Measurements from ENCODE around the gene ARID1B. TPM values are rescaled to one million over a fixed set of nuclear protein-coding genes. Genes with fewer than 3 reads are reported as not detected.

The ARID1B gene
- total and polyA plus RNA-seq, 10 of the 15 experiments (the other 5 are each of a cell fraction or from before 2014, with no cell fraction given) = 24.7 to 133 (median 54.6) TPM

DNA sequence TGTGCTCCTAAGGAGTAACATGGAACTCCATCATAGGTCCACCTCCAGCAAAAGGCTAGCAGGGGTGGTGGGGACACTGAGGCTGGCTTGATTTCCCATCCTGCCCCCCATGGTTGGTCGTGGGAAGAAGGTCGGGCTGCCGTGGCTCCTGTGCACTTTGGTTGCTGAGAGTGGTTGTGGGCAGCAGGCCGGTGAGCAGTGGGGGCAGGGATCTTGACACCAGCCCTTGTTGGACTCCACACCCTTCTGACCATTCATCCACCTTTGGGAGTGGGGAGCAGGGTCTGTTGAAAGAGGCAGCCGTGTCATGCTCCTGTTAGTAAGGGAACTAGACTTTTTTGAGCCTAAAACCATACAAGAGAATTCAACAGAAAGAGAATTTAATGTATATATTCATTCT, 175.2 kb downstream of the ARID1B start:
- no peaks in the 10 kb centered on the region; the same call in 2 of the 3 replicates for H3K9me3 ChIP-seq (replicated peaks; ENCODE audit: control insufficient read depth, insufficient read depth, low read length)
- no peaks in the 10 kb centered on the region for H4K20me1 ChIP-seq (ENCODE audit: control insufficient read depth, insufficient read depth)
- H3K36me3 ChIP-seq (ENCODE audit: control insufficient read depth in 2 of 2, insufficient read depth in 2 of 2, low read length in 1 of 2) = peaks cover 0 to 9% of the 10 kb centered on the region in 2 experiments; a peak in 1 of 4 replicates
- H3K27me3 ChIP-seq (replicated peaks in 1 of 2; ENCODE audit: control insufficient read depth in 2 of 2, insufficient read depth in 2 of 2, low read length in 1 of 2) = no peaks in the 10 kb centered on the region
- DNase-seq (ENCODE audit: low read depth, low spot score) = no peak
- H3K9ac ChIP-seq (ENCODE audit: control insufficient read depth, insufficient read depth, low read length) = no peak overlapping the region
- 94% methylated on average over 5 of the region's 5 CpGs for WGBS (ENCODE audit: insufficient coverage, insufficient replicate concordance, low lambda C conversion rate, missing lambda C conversion rate)
- BruUV-seq (replicated peaks) = no TSS peak
- H3K4me2 ChIP-seq (ENCODE audit: control insufficient read depth, insufficient read depth) = no peak overlapping the region
- in situ Hi-C loops (cut with MboI) = no loop called here
- H3K27ac ChIP-seq (ENCODE audit: control insufficient read depth, insufficient read depth) = no peak overlapping the region
- no peak for FAIRE-seq
- H3K4me3 ChIP-seq = no peak overlapping the region
- ATAC-seq = no peak
- H3K79me2 ChIP-seq (ENCODE audit: control insufficient read depth, insufficient read depth, low read length) = peaks cover 81% of the 10 kb centered on the region
- TF ChIP-seq POLR2A (IDR thresholded peaks at IDR 0.05; ENCODE audit: low read depth, low read length) = 0 out of 2 replicates have a peak, but pooled peaks have one; percentile 27
- no peak for TF ChIP-seq ZBTB33 (IDR thresholded peaks at IDR 0.05)
- no peak for TF ChIP-seq MEF2A (IDR thresholded peaks at IDR 0.05; ENCODE audit: insufficient read depth, low read depth, low read length)
- TF ChIP-seq, protein P1, sequence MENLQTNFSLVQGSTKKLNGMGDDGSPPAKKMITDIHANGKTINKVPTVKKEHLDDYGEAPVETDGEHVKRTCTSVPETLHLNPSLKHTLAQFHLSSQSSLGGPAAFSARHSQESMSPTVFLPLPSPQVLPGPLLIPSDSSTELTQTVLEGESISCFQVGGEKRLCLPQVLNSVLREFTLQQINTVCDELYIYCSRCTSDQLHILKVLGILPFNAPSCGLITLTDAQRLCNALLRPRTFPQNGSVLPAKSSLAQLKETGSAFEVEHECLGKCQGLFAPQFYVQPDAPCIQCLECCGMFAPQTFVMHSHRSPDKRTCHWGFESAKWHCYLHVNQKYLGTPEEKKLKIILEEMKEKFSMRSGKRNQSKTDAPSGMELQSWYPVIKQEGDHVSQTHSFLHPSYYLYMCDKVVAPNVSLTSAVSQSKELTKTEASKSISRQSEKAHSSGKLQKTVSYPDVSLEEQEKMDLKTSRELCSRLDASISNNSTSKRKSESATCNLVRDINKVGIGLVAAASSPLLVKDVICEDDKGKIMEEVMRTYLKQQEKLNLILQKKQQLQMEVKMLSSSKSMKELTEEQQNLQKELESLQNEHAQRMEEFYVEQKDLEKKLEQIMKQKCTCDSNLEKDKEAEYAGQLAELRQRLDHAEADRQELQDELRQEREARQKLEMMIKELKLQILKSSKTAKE (IDR thresholded peaks at IDR 0.05; ENCODE audit: low read depth, poor library complexity, severe bottlenecking) = no peak
- no peak for TF ChIP-seq NR2C2 (IDR thresholded peaks at IDR 0.05; ENCODE audit: borderline replicate concordance, control insufficient read depth, insufficient read length, low read depth)
- ChIA-PET SMC1A (ENCODE audit: uncharacterized antibody, unreplicated experiment) (interaction anchor here (0.7 to 5.3 kb wide), 19 partner anchors 10 to 172 kb away, joined by 3 to 37 read pairs (median 5); no protein-coding TSS in a partner anchor), RAD21 (ENCODE audit: unreplicated experiment) (interaction anchor here (1.2 to 2.4 kb wide), 5 partner anchors 11 to 388 kb away, joined by 3 to 10 read pairs (median 4); no protein-coding TSS in a partner anchor), POLR2A (interaction anchor here (0.6 to 2.1 kb wide), 6 partner anchors 10 to 197 kb away, joined by 3 to 6 read pairs (median 4); no protein-coding TSS in a partner anchor), CTCF (interaction anchor here (0.6 to 2.0 kb wide), 15 partner anchors 9 to 373 kb away, joined by 3 to 9 read pairs (median 4); no protein-coding TSS in a partner anchor)
- intact Hi-C loops (cut with micrococcal nuclease; ENCODE audit: unreplicated experiment) = no loop called here
- H2AFZ ChIP-seq (ENCODE audit: control insufficient read depth, low read depth, low read length) = no peak overlapping the region
- H3K4me1 ChIP-seq (ENCODE audit: control insufficient read depth, insufficient read depth, low read length) = peaks cover 12% of the 10 kb centered on the region

Data from GM12878 (cell line).